ENCODE measurements around the gene RPS2. TPM values are rescaled to one million over a fixed set of nuclear protein-coding genes. Genes with fewer than 3 reads are reported as not detected.

The RPS2 gene
- total RNA-seq, 4 donors from 2014 or later = 982 to 2,205 (median 1,458) TPM

DNA sequence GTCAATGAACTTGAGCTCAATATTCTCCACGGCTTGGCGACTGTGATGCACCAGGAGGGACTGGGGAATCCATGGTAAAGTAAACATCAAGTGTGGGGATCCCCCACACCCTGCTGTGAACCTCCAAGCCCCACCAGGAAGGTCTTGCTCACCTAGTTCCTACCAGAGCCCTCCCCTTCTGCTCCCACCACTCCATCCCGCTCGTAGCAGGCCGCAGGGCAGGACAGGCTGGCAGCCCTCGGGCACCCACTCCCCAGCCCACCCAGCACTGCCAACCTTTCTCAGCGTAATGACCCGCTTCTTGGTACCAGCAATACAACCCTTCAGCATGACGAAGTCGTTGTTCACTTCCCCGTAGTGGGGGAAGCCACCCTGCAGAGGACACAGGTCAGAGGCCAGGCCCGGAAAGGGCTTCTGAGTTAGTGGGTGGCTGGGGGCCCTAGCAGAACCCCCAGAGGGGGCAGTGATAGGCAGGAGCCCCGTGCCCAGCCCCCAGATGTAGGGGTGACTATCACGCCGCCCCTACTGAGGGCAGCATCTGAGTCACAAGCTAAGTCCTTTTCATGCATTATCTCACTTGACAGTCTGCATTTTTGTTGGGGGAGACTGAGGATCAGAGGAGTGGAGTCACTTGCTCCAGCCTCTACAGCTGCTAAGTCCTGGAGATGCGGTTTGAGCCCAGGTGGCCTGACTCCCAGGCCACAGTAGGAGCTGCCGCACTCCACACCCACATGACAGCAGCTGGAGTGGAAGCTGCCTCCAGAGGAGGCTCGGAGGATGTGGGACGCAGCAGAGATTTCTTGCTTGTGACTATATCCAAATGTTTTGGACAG is 18.9 kb downstream of the RPS2 start:
- Histone ChIP-seq H3K36me3 (no peaks in the 10 kb centered on the region), H3K4me1 (peaks cover 0 to 5% of the 10 kb centered on the region in 2 donors), H3K27ac (no peak overlapping the region), H3K4me3 (no peak overlapping the region), H3K27me3 (no peaks in the 10 kb centered on the region), H3K9me3 (no peaks in the 10 kb centered on the region)
- no peak for DNase-seq
- intact Hi-C loops (cut with DNase I; ENCODE audit: low total_unique reads) = no loop called here
- no peak for TF ChIP-seq POLR2A (IDR thresholded peaks at IDR 0.05)
- TF ChIP-seq, protein P1, sequence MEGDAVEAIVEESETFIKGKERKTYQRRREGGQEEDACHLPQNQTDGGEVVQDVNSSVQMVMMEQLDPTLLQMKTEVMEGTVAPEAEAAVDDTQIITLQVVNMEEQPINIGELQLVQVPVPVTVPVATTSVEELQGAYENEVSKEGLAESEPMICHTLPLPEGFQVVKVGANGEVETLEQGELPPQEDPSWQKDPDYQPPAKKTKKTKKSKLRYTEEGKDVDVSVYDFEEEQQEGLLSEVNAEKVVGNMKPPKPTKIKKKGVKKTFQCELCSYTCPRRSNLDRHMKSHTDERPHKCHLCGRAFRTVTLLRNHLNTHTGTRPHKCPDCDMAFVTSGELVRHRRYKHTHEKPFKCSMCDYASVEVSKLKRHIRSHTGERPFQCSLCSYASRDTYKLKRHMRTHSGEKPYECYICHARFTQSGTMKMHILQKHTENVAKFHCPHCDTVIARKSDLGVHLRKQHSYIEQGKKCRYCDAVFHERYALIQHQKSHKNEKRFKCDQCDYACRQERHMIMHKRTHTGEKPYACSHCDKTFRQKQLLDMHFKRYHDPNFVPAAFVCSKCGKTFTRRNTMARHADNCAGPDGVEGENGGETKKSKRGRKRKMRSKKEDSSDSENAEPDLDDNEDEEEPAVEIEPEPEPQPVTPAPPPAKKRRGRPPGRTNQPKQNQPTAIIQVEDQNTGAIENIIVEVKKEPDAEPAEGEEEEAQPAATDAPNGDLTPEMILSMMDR (IDR thresholded peaks at IDR 0.05) = no peak

DNA sequence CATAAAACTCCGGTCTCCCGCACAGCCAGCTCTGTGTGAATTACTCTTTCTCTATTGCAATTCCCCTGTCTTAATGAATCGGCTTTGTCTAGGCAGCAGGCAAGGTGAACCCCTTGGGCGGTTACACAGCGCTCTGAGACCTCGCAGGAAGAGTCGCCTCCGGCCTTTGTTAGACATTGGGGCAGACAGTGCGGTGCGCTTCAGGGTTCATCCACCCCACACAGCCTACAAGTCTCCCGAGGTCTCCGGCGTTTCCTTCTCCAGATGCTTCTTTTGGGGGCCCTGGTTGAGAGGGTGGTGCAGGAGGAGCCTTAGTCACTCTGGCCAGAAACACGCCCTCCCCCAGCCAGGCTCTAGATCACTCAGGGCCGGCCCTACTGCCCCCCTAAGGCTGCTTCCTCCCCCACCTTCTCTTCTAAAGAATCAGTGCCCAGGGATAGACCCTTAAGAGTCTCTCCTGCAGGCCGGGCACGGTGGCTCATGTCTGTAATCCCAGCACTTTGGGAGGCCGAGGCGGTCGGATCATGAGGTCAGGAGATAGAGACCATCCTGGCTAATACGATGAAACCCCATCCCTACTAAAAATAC is 19.9 kb downstream of the RPS2 start:
- H3K27me3 ChIP-seq = no peaks in the 10 kb centered on the region
- H3K4me1 ChIP-seq = peaks cover 0 to 5% of the 10 kb centered on the region in 2 donors
- no peak for TF ChIP-seq POLR2A (IDR thresholded peaks at IDR 0.05)
- TF ChIP-seq, protein P1 (IDR thresholded peaks at IDR 0.05) = no peak
- intact Hi-C loops (cut with DNase I; ENCODE audit: low total_unique reads) = no loop called here
- no peak overlapping the region for H3K4me3 ChIP-seq
- H3K36me3 ChIP-seq = no peaks in the 10 kb centered on the region
- no peaks in the 10 kb centered on the region for H3K9me3 ChIP-seq
- no peak overlapping the region for H3K27ac ChIP-seq
- no peak for DNase-seq

DNA sequence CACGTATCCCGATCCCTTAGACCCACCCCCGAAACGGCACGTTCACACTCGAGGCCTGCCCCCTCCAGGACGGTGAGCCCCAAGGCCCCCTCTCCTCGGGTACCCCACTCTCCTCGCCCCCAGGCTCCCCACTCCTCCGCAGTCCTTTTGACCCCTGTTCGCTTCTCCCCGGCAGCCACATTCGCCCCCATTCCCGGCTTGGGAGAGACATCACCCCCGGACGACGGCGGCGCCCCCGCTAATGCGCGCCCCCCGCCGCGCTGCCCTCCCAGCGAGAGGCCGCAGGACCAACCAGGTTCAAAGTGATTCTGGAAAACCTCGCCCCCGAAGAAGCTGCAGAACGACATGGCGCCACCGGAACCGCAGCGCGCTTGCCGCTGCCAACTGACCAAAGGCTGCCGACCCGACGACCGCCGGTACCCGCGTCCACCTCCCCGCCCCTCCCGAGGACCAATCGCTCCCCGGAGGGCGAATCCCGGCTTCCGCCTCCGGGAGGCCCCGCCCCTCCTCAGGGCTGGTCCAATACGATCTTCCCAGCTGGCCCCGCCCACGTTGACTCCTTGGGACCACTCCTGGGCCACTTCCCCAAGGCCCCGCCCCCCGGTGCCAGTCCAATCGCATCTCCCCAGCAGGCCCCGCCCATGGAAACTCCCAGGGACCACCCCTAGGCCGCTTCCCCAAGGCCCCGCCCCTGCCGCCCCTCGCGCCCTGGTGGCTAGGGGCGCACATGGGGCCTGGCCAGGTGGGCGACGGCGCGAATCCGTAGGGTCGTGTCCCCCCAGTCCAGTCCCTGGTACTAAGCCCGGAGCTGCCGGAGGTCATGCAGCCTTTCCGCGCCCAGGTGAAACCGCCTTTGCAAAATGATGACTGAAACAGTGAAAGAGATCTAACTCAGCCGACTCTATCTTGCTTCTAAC is 21.6 kb downstream of the RPS2 start, which contains the start of gene MSRB1:
MSRB1 (minus strand) TSS at position 390 of the 917 bp plus-strand sequence; CDS start at position 347, 43 bp downstream.
- Histone ChIP-seq H3K36me3 (no peaks in the 10 kb centered on the region), H3K4me1 (peaks cover 0 to 5% of the 10 kb centered on the region in 2 donors), H3K27me3 (no peaks in the 10 kb centered on the region), H3K9me3 (no peaks in the 10 kb centered on the region), H3K4me3 (peak within 1 kb of the TSS; percentile 88 to 99), H3K27ac (peak within 1 kb of the TSS; percentile 59 to 81)
- intact Hi-C loops (cut with DNase I; ENCODE audit: low total_unique reads) = no loop called here
- peak; percentile 80 to 91 for TF ChIP-seq POLR2A (IDR thresholded peaks at IDR 0.05)
- TF ChIP-seq, protein P1 (IDR thresholded peaks at IDR 0.05) = peak in 1 of 4 experiments; percentile 33
- DNase-seq = peak; percentile 99 to 100

DNA sequence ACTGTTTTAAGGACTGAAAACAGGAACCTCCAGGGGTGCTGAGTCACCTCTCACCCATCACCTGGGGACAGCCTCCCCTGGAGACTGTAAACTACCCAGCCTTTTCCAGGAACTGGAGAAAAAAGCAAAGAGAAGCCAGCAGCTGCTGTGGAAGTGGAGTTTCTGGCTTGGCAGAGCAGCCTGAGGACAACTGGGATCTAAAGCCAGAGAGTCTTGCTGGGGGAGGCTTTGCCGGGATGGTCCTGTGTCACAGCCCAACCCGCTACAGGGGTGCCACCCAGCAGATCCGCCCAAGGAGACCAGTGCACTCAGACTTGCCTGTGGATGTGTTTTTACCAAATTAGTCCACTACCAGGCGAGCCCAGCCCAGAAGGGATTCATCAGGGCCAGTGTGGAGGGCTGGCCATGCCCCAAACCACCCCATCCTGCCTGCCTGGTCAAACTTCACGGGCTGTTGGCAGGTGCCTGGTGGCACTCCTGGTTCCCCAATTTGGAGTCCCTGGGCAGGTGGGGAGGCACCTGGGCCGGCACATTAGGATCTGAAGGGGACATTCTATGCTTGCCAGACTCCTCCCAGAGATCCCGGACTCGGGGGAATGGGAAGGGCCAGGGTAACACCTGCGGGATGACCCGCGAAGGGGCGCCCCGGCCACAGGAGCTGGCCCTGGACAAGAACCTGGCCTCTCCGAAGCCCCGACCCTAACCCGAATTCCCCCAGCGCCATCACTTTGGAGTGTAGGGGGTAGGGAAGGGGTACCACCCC is 22.4 kb downstream of the RPS2 start:
- TF ChIP-seq POLR2A (IDR thresholded peaks at IDR 0.05) = no peak
- TF ChIP-seq, protein P1 (IDR thresholded peaks at IDR 0.05) = no peak
- Histone ChIP-seq H3K27me3 (no peaks in the 10 kb centered on the region), H3K4me3 (peak overlapping the region; percentile 88 to 99), H3K27ac (peak overlapping the region; percentile 55 to 81), H3K9me3 (no peaks in the 10 kb centered on the region), H3K4me1 (peaks cover 0 to 5% of the 10 kb centered on the region in 2 donors), H3K36me3 (no peaks in the 10 kb centered on the region)
- intact Hi-C loops (cut with DNase I; ENCODE audit: low total_unique reads) = no loop called here
- no peak for DNase-seq

Data from uterus (tissue), 4 donors.